GM23338 (cell line): ENCODE data around the gene COPE. TPM values are rescaled to one million over a fixed set of nuclear protein-coding genes. Genes with fewer than 3 reads are reported as not detected.

Experiments
- ATAC-seq: fragments of 200-7000 bp; cut with Tn5 transposase; 3 replicates; pipeline ENCODE4 v1.9.1; 2020
- DNase-seq: peaks from one replicate; pipeline ENCODE4 v3.0.0-alpha.2; 2015; ENCODE audit warnings: low spot score
- H2AFZ ChIP-seq: fragments of 200-600 bp; sonication (generic); 2 replicates; pipeline ENCODE4 v1.8.0; 2016; ENCODE audit warnings: antibody characterized with exemption, mild to moderate bottlenecking, moderate library complexity
- H3F3A ChIP-seq: fragments of 200-600 bp; sonication (generic); replicated peaks from 2 replicates; pipeline ENCODE4 v1.8.0; 2017; ENCODE audit warnings: antibody characterized with exemption, mixed run types, low read depth
- H3K27ac ChIP-seq: fragments of 200-600 bp; sonication (generic); 2 replicates; pipeline ENCODE4 v1.6.1; 2016; ENCODE audit warnings: low read depth
- H3K27me3 ChIP-seq: fragments of 200-600 bp; sonication (generic); 2 replicates; pipeline ENCODE4 v1.8.0; 2016; ENCODE audit warnings: mild to moderate bottlenecking, mixed run types, moderate library complexity; ENCODE audit not compliant: insufficient read depth
- H3K36me3 ChIP-seq: fragments of 200-600 bp; sonication (generic); 2 replicates; pipeline ENCODE4 v1.8.0; 2016; ENCODE audit warnings: mild to moderate bottlenecking; ENCODE audit not compliant: insufficient read depth
- H3K4me1 ChIP-seq: fragments of 200-600 bp; sonication (generic); 2 replicates; pipeline ENCODE4 v1.8.0; 2016; ENCODE audit warnings: mild to moderate bottlenecking, moderate library complexity; ENCODE audit not compliant: insufficient read depth
- H3K4me2 ChIP-seq: fragments of 200-600 bp; sonication (generic); 2 replicates; pipeline ENCODE4 v1.7.1; 2017; ENCODE audit warnings: mixed run types
- H3K4me3 ChIP-seq: fragments of 200-600 bp; sonication (generic); 2 replicates; pipeline ENCODE4 v1.6.1; 2016; ENCODE audit warnings: mixed run types
- H3K79me2 ChIP-seq: fragments of 200-600 bp; sonication (generic); replicated peaks from 2 replicates; pipeline ENCODE4 v1.8.0; 2017; ENCODE audit warnings: mild to moderate bottlenecking; ENCODE audit not compliant: insufficient read depth
- H3K9me2 ChIP-seq: fragments of 200-600 bp; sonication (generic); 2 replicates; pipeline ENCODE4 v1.8.0; 2017; ENCODE audit not compliant: insufficient read depth
- H4K20me1 ChIP-seq: fragments of 200-600 bp; sonication (generic); replicated peaks from 2 replicates; pipeline ENCODE4 v1.8.0; 2017; ENCODE audit warnings: mild to moderate bottlenecking; ENCODE audit not compliant: insufficient read depth
- H3K27ac Mint-ChIP-seq: 2 replicates; pipeline ENCODE4 v1.8.0; 2020; ENCODE audit warnings: inconsistent platforms, mild to moderate bottlenecking, moderate library complexity, mixed read lengths
- H3K27me3 Mint-ChIP-seq: 3 replicates; pipeline ENCODE4 v1.8.0; 2022; ENCODE audit warnings: low read depth, mild to moderate bottlenecking, moderate library complexity, mixed read lengths, inconsistent platforms; ENCODE audit not compliant: insufficient read depth, poor library complexity
- H3K36me3 Mint-ChIP-seq: 3 replicates; pipeline ENCODE4 v1.8.0; 2021; ENCODE audit warnings: low read depth, mild to moderate bottlenecking, inconsistent platforms, moderate library complexity, mixed read lengths
- H3K4me1 Mint-ChIP-seq: 3 replicates; pipeline ENCODE4 v1.8.0; 2020; ENCODE audit warnings: mild to moderate bottlenecking, inconsistent platforms, mixed read lengths
- H3K4me3 Mint-ChIP-seq: 3 replicates; pipeline ENCODE4 v1.8.0; 2021; ENCODE audit warnings: moderate library complexity, mild to moderate bottlenecking, inconsistent platforms, mixed read lengths
- H3K9me3 Mint-ChIP-seq: 3 replicates; pipeline ENCODE4 v1.8.0; 2020; ENCODE audit warnings: moderate library complexity, mild to moderate bottlenecking, inconsistent platforms, mixed read lengths
- CTCF ChIP-seq, 2 experiments: fragments of 200-600 bp in 1 of 2; sonication (generic) in 1 of 2; conservative IDR thresholded peaks; 2 replicates each; pipeline versions ENCODE4 v1.5.1 to v1.6.1; 2016 to 2017; ENCODE audit warnings: antibody characterized with exemption in 2 of 2, low read depth in 2 of 2, mild to moderate bottlenecking in 2 of 2, moderate library complexity in 1 of 2
- EZH2 ChIP-seq: fragments of 200-600 bp; sonication (generic); IDR thresholded peaks from one replicate; pipeline ENCODE4 v1.8.0; 2017; ENCODE audit warnings: antibody characterized with exemption, mild to moderate bottlenecking, low read depth; ENCODE audit not compliant: unreplicated experiment
- JUNB ChIP-seq: IDR thresholded peaks from one replicate; pipeline ENCODE4 v1.6.1; 2016; ENCODE audit warnings: antibody characterized with exemption; ENCODE audit not compliant: unreplicated experiment
- POLR2AphosphoS5 ChIP-seq: IDR thresholded peaks from 2 replicates; pipeline ENCODE4 v1.6.1; 2016; ENCODE audit warnings: antibody characterized with exemption, low read depth
- ZNF114 ChIP-seq: fragments of 250-450 bp; sonication (Bioruptor Pico); IDR thresholded peaks from 2 replicates; pipeline ENCODE4 v1.5.0; 2020; ENCODE audit warnings: mild to moderate bottlenecking, moderate library complexity
- ZNF331 ChIP-seq: fragments of 250-450 bp; sonication (Bioruptor Pico); IDR thresholded peaks from 2 replicates; pipeline ENCODE4 v1.5.0; 2020; ENCODE audit warnings: low read depth, mild to moderate bottlenecking, moderate library complexity
- ZNF462 ChIP-seq: fragments of 250-450 bp; sonication (Bioruptor Pico); IDR thresholded peaks from 2 replicates; pipeline ENCODE4 v1.5.0; 2020; ENCODE audit warnings: mild to moderate bottlenecking, moderate library complexity
- polyA plus RNA-seq: library from polyadenylated mRNA; unstranded; fragments of >200 nt; fragmentation: Nextera tagmentation; extraction: Ambion mirVana; gene quantifications from 2 replicates; pipeline ENCODE4 v1.2.1, GENCODE V29; 2016
- total RNA-seq: library from RNA; depleted of rRNA; stranded (reverse); fragments of >200 nt; shearing (Covaris generic); gene quantifications from 2 replicates; pipeline ENCODE4 v1.2.3, GENCODE V29; 2014

Gene COPE
- total and polyA plus RNA-seq, 2 experiments from 2014 or later = 263 TPM

GRCh38 chr19:18899624-18900560 is 19.3 kb downstream of the COPE start:
- H3K27ac ChIP-seq = no peak overlapping the region
- peaks cover 17% of the 10 kb centered on the region for H3K27me3 ChIP-seq
- Mint-ChIP-seq H3K9me3 (no peaks in the 10 kb centered on the region), H3K27ac (no peak overlapping the region), H3K4me1 (no peaks in the 10 kb centered on the region), H3K36me3 (peaks cover 9% of the 10 kb centered on the region), H3K27me3 (peaks cover 17% of the 10 kb centered on the region), H3K4me3 (no peak overlapping the region)
- DNase-seq = peak; percentile 23
- no peaks in the 10 kb centered on the region for H3K9me2 ChIP-seq
- no peak for ATAC-seq
- no peaks in the 10 kb centered on the region for H3K79me2 ChIP-seq
- TF ChIP-seq ZNF114 (CRISPR knock-in tag) = no peak
- TF ChIP-seq CTCF (conservative IDR thresholded peaks at IDR 0.05; ENCODE audit: low read depth in 2 of 2) = peak in 1 of 2 experiments; percentile 39; a peak in 2 of 4 replicates
- no peak overlapping the region for H2AFZ ChIP-seq
- H3K36me3 ChIP-seq = no peaks in the 10 kb centered on the region
- H4K20me1 ChIP-seq = no peaks in the 10 kb centered on the region; the same call in 1 of the 2 replicates
- H3K4me3 ChIP-seq = no peak overlapping the region
- no peak overlapping the region for H3K4me2 ChIP-seq
- H3K4me1 ChIP-seq = no peaks in the 10 kb centered on the region
- peaks cover 2% of the 10 kb centered on the region; the same call in 1 of the 2 replicates for H3F3A ChIP-seq

- H2AFZ ChIP-seq = no peak overlapping the region
- Mint-ChIP-seq H3K4me3 (no peak overlapping the region), H3K4me1 (no peaks in the 10 kb centered on the region), H3K36me3 (peaks cover 9% of the 10 kb centered on the region), H3K9me3 (no peaks in the 10 kb centered on the region), H3K27ac (no peak overlapping the region), H3K27me3 (peaks cover 17% of the 10 kb centered on the region)
- no peak overlapping the region for H3K4me3 ChIP-seq
- no peaks in the 10 kb centered on the region; the same call in 1 of the 2 replicates for H3K4me1 ChIP-seq
- no peak overlapping the region for H3K4me2 ChIP-seq
- peaks cover 24% of the 10 kb centered on the region for H3K27me3 ChIP-seq
- DNase-seq (no peak), ATAC-seq (no peak)
- no peaks in the 10 kb centered on the region for H3K9me2 ChIP-seq
- H3K36me3 ChIP-seq = no peaks in the 10 kb centered on the region
- no peak overlapping the region for H3K27ac ChIP-seq
- H3F3A ChIP-seq = peaks cover 2% of the 10 kb centered on the region; the same call in 1 of the 2 replicates
- no peaks in the 10 kb centered on the region for H3K79me2 ChIP-seq
- no peaks in the 10 kb centered on the region; the same call in 1 of the 2 replicates for H4K20me1 ChIP-seq
- TF ChIP-seq POLR2AphosphoS5 (no peak), CTCF (conservative IDR thresholded peaks at IDR 0.05; ENCODE audit: low read depth in 2 of 2) (no peak), EZH2 (no peak), ZNF114 (CRISPR knock-in tag) (no peak), JUNB (no peak), ZNF331 (CRISPR knock-in tag) (no peak), ZNF462 (CRISPR knock-in tag) (no peak)
These were observed 20.4 kb downstream of the COPE start for GRCh38 chr19:18898607-18899408.
